Occipital lobe (tissue), 2 donors: ENCODE data around the gene ROBO1. TPM values are rescaled to one million over a fixed set of nuclear protein-coding genes. Genes with fewer than 3 reads are reported as not detected.
"Not testable (repeated sequence)": the region's sequence is repeated elsewhere in the genome, so short reads cannot be mapped to it uniquely, and the experiment has no call there.

Experiments
- DNase-seq: peaks from one replicate; lab custom pipeline; 2025; lab: John Stamatoyannopoulos, UW
- total RNA-seq: library from RNA; depleted of rRNA; stranded (reverse); fragments of >200 nt; gene quantifications from one replicate; pipeline ENCODE4 v1.2.3, GENCODE V29; 2014

ROBO1 gene
- total RNA-seq, 1 donor from 2014 or later: 156 TPM

GRCh38 chr3:79317551-79318518, 450.0 kb downstream of the ROBO1 start:
- no peak for DNase-seq

GRCh38 chr3:79314962-79315361, 452.8 kb downstream of the ROBO1 start:
- no peak for DNase-seq

DNA sequence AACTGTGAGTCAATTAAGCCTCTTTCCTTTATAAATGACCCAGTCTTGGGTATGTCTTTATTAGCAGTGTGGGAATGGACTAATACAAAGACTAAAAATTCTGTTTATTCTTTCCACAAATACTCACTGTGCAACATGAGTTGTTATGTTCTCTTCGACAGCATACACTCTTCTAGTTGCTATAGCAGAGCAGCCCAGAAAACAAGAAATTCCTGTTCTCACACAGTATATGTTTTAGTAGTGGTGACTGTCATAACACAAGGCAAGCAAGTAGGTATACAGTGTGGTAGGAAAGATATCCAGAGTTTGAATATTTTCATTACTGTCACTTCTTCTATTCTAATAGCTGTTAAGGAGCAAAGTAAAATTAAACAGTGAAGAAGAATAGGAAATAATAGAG, 453.3 kb downstream of the ROBO1 start:
- DNase-seq: no peak

DNA sequence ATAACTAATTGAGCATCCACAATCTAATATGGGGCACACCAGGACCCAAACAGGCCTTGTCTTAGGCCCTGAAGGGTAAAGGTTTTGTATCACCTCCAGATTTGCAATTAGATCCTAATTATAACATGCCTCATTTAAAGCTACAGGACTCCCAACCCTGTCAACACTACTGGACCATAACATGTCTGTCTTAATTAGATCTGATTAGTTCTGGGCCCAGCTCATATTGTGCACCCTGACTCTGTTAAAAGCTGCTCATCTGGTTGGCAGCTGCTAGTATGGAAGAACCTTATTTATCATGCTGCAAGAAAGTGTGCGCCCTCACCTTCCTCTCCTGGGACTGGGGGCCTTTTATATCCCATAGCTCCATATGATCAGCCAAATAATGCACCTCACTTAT, 457.8 kb downstream of the ROBO1 start:
- DNase-seq: no peak

DNA sequence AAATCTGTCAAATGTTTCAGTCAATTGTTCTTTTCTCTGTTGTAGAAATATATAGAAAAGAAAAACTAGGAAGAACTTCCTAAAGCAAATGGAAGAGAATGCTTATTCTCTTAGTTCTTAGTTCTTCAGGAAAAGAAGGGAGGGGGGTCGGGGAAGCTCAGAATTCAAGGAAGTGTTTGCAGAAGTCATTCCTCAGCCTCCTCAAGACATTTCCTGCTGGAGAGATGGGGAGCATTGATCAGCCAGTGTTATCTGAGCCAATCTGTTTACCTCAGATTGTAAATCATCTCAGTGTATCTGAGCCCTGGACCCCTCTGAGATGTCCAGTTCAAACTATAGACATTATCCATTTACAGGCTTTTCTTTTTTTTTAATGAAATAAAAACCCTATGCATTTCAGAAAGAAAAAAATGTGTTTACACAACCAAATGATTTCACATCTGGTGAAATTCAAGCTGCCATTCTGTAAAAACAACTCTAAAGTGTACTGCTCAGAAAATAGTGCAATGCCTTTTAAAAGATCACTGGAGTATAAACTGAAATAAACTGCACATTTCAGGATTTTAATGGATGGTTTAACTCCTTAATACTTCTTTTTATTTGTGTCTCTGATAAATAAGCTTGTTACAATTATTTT, 460.7 kb downstream of the ROBO1 start:
- DNase-seq: no peak

GRCh38 chr3:79299949-79300635, 467.7 kb downstream of the ROBO1 start:
- DNase-seq: not testable (repeated sequence)

DNA sequence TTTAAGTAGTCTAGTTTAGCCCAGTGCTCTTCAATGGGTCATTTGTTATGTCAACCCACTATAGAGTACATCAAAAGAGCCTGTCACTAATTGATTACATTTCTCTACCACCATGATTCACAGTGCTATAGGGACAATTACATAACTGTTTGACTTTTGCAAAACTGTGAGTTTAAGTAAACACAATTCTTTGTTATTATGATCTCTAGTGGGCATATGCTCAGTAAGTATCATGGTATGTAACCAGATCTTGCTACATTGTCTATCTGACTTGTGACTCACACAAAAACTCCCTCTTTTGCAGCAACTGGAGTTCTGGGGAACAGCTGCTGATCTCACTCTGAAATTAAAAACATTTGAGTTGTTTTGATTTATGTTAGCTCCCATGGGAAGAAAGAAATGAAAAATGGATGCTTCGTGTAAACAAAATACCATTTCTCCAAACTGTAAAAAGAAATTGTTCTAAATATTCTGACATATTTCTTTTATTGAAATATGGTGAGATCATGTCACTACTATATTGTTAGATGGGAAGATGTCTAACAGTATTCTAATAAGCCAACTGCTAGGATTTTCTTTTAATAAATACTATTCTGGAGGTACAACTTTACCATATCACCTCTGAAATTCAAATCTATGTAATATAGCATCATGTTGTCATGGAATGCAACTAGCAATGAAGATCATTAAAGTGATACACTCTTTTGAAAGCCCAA, 470.4 kb downstream of the ROBO1 start:
- DNase-seq: no peak

- DNase-seq: no peak
Observed at GRCh38 chr3:79286882-79287281, 480.9 kb downstream of the ROBO1 start.

- DNase-seq: no peak
Observed at GRCh38 chr3:79285871-79286270, 481.9 kb downstream of the ROBO1 start.

DNA sequence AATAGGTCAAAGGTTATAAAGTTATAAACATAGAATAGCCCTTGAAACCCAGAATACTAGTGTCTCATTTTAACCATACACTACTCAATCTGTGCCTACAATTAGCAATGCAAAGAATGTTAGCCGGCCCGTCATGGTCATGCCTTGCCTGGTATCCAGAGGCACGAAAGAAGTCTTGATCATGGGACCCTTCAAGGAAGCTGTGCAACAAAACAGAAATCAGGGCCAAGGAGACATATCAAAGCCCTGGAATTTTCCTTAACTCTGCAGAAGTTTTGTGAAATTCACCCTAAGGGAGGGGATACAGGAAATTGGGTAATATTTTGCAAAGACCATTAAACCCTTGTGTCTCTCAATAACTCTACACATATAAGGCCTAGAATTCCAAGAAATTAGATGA, 482.4 kb downstream of the ROBO1 start:
- no peak for DNase-seq

- no peak for DNase-seq
Observed at GRCh38 chr3:79284781-79285180, 483.0 kb downstream of the ROBO1 start.

DNA sequence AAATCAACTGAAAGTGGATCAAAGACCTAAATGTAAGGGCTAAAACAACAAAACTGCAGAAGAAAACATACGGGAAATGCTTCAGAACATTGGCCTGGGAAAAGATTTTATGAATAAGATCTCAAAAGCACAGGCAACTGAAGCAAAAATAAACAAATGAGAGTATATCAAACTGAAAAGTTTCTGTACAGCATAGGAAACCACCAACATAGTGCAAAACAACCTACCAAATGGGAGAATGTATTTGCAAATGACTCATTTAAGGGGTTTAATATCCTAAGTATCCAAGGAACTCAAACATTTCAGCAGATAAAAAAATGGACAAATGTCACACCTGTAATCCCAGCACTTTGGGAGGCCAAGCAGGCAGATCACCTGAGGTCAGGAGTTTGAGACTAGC, 489.1 kb downstream of the ROBO1 start:
- DNase-seq: no peak

GRCh38 chr3:79268422-79268821, 499.4 kb downstream of the ROBO1 start:
- DNase-seq: no peak

DNA sequence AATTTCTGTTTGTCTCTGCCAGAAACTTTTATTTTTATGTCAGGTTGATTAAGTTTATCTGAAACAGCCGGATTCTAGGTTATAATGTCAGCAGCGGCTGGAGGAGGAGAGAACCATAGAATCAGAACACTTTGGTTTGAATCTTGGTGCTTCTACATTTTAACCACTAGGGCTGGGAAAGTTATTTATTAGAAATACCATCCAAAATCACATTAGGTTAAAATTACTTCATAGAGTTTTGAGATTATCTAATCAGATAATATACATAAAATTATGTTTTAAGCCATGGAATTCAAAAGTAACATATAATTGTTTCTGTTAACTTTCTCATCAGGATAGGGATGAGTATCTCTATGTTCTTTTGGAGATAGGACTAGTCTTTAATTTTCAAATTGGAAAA, 502.9 kb downstream of the ROBO1 start:
- no peak for DNase-seq

- no peak for DNase-seq
Observed at GRCh38 chr3:79263423-79263822, 504.4 kb downstream of the ROBO1 start.

- no peak for DNase-seq
Observed at GRCh38 chr3:79258479-79258878, 509.3 kb downstream of the ROBO1 start.

- DNase-seq: no peak
Observed at GRCh38 chr3:79257791-79258190, 510.0 kb downstream of the ROBO1 start.

GRCh38 chr3:79255702-79256101, 512.1 kb downstream of the ROBO1 start:
- no peak for DNase-seq

DNA sequence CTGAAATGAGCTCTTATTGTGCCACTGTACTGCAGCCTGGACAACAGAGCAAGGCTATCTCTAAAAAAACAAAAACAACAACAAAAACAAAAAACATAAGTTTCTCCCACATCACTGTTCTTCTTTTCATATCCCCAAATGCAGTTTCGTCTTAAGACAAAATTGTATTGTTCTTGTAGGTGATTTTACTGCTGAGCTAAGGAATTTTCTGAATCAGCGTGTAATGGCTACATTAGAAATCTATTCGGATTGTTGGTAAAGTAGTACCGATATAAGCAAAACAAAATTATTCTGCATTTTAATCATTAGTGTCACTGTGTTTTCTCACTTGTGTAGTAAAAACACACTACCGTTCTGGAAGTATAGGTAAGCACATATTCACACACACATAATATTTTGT, 512.5 kb downstream of the ROBO1 start:
- DNase-seq: no peak

GRCh38 chr3:79253704-79254103, 514.1 kb downstream of the ROBO1 start:
- no peak for DNase-seq

- no peak for DNase-seq
Observed at GRCh38 chr3:79253271-79253670, 514.5 kb downstream of the ROBO1 start.

GRCh38 chr3:79250746-79251145, 517.1 kb downstream of the ROBO1 start:
- DNase-seq: no peak
